NCI-H226 (cell line): Measurements from ENCODE around the gene CLDN10.
"Not testable (repeated sequence)": the region's sequence is repeated elsewhere in the genome, so short reads cannot be mapped to it uniquely, and the experiment has no call there.

Source experiments
- DNase-seq: peaks from one replicate; pipeline ENCODE4 v3.0.0-alpha.2; 2015

Gene CLDN10, protein sequence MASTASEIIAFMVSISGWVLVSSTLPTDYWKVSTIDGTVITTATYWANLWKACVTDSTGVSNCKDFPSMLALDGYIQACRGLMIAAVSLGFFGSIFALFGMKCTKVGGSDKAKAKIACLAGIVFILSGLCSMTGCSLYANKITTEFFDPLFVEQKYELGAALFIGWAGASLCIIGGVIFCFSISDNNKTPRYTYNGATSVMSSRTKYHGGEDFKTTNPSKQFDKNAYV

DNA sequence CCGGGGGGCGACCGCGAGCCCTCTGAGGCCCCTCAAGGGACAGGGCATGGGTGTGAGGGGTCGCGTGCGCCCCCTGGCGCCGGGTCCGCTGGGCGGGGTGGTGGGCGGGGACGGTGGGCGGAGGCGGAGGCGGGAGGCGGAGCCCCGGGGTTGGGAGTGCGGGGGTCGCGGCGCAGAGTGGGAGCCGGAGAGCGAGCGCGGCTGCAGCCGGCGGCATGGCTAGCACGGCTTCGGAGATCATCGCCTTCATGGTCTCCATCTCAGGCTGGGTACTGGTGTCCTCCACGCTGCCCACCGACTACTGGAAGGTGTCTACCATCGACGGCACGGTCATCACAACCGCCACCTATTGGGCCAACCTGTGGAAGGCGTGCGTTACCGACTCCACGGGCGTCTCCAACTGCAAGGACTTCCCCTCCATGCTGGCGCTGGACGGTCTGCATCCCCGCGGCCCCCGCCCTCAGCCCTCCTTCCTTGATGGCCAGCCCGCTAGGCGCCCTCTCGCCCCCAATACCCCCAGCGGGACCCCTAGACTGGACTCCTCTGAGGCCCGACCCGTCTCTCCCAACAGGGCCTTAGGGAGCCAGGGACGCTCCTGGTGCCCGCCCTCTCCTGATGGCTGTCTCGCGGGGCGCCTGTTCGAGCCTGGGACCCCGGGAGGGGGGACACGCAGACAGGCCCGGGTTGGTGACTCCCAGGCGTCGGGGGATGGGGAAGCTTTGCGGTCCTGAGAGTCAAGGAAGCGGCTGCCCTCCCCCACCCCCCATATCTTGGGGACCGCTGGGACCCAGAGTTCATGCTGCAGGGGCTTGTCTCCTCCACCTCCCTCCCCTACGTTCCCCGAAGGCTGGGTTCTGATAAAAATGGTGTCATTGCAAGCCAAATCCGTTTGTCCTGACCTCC, at the start of gene CLDN10:
CLDN10 (plus strand) TSS at position 182 of the 903 bp plus-strand sequence; CDS start at position 216, 34 bp downstream.
- no peak for DNase-seq

DNA sequence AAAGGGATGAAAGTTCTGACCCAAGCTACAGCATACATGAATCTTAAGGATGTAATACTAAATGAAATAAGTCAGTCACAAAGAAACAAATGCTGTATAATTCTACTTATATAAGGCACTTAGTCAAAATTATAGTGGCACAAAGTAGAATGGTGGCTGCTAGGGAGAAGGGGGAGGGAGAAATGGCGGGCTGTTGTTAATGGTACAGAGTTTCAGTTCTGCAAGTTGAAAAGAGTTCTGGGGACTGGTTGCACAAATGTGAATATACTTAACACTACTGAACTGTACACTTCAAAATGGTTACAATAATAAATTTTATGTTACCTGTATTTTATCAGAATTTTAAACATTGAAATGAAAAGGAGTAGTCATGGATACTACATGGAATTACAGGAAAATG, 48.9 kb upstream of the CLDN10 start:
- no peak for DNase-seq

DNA sequence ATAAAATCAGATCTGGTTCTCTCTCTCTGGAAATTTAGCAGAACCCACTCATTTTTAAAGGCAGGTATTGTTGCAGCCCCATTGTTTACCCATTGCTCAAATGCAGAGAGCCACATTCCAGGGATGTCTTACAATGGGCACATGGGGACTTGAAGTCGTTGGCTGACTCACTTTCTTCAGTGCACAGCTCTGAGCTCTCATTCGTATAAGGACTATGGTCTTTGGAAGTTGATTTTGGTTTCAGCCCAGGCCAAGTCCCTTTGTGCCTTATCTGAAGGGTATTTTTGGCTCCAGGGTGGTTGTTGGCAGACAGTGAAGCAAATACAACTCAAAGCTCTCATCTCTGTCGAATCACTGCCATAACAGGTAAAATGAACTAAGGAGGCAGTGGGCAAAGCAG, 47.3 kb upstream of the CLDN10 start:
- DNase-seq: no peak

DNA sequence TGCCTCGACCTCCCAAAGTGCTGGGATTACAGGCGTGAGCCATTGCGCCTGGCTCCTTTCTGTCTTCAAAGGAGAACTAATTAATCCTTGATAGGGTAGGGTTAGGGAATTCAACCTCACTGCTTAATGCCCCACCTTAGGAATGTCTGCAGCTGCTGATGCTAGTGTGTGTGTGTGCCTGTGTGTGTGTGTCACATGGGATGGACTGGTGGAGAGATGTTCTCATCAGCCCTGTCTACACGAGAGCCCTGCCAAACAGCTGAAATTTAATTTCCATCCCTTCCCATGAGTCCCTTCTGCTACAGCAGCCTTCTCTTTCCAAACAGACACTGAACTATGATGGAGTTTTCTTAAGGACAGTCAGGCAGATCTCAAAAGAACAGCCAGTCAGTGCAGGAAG, 46.5 kb upstream of the CLDN10 start:
- DNase-seq: no peak

DNA sequence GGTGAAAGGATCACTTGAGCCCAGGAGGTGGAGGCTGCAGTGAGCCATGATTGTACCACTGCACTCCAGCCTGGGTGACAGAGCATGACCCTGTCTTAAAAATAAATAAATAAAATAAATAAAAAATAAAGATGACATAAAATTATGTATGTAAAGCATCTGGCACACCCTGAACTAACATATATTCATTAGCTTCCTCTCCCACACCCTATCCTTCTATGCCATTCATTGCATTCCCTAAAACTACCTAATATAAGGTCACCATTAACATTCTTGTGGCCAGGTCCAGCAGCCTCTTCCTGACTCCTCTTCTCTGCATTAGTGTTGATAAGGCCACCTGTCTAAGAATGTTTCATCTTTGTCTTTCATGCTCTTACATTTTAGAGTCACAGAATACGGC, 44.5 kb upstream of the CLDN10 start:
- DNase-seq: no peak

DNA sequence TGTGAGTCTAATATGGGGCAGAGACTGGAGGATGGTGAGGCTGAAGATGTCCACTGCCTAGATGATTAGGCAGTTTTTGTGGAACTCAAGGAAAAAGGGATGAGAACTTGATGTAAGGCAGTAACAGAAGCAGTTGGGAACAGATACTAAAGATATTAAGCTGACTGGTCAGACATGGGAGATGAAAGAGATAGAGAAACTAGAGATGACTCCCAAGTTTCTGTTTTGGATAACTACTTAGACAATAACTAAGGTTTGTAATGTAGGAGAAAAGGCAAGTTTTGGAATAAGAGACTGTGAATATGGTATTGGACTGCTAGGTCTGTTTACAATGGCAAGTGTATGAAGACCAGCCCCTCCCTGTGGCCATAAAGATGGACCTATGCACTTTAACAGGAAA, 43.5 kb upstream of the CLDN10 start:
- DNase-seq: no peak

DNA sequence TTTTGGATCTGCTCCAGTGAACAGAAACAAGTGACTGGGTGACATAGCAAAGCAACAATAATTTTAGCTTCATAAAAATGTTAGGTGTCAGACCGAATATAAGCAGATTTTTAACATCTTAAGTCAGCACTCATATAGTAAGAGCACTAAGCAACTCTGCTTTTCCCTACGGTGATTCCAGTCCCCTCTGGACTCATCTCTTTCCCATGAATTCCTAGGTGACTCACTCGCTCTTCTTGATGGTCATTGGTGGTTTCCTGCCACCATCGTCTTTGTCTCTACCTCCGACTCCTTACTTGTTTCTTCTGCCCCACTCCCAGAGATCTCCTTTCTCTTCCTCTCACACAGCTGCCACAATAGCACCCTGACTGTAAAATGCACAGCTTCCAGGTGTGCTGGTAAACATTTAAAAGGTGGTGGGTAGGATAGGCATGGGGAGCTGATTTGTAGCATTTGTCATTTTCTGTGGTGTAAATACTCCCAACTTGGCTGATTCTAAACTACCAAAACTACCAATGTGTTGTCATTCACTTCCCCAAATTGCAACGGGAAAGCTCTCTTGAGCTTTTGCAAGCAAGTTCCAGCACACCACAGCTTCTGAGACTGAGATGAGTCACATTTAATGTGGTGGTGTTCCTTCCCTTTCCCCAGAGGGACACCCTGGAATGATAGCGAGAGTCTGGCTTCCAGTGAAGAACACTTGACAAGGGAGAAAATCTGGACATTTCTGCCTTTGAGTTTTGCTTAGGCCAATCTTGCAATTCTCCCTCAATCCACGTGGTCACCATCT, 42.8 kb upstream of the CLDN10 start:
- no peak for DNase-seq

DNA sequence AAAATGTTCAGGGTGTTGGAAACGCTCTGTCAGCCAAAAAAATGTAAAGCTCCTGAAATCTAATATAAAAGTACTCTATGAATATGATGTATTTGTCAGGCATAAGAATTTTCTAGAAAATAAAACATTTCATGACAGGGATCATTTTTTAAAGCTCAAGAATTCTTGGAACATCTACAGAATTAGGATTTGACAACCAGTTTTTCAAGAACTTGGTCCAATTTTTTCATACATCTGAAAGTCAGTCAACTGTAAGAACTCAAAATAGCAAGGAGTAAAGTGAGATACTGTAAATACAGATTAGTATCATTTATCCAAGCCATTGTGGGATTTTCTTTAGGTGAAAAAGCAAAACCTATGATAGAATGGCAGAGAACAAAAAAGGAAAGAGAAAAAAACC, 41.6 kb upstream of the CLDN10 start:
- DNase-seq: no peak

DNA sequence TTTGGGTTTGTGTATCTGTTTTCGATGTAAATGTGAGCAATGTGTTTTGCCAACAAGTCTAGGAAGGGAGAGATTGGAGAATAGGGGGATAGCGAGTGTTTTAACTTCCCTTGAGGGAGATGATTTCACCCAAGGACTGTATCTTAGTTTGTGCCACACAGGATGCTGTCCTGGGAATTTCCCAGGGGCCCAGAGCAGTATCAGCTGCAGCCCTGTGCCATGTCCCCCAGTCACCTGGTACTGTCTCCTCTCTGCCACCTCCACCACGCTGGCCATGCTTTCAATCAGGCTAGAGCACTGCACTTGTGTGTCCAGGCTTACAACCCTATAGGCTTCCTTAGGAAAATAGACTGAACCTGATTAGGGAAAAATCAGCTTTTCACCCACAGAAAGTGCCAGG, 40.1 kb upstream of the CLDN10 start:
- DNase-seq: no peak

DNA sequence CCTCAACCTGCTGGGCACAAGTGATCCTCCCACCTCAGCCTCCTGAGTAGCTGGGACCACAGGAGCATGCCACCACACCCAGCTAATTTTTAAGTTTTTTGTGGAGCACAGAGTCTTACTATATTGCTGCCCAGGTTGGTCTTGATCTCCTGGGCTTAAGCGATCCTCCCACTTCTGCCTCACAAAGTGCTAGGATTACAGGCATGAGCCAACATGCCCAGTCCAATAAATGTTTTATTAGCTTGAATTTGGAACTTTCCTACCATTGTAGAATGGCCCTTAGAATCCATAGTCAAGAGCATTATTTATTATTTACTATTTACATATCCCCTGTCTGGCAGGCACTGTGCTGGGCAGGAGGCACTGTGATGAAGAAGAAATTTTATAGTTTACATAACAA, 39.6 kb upstream of the CLDN10 start:
- DNase-seq: no peak

DNA sequence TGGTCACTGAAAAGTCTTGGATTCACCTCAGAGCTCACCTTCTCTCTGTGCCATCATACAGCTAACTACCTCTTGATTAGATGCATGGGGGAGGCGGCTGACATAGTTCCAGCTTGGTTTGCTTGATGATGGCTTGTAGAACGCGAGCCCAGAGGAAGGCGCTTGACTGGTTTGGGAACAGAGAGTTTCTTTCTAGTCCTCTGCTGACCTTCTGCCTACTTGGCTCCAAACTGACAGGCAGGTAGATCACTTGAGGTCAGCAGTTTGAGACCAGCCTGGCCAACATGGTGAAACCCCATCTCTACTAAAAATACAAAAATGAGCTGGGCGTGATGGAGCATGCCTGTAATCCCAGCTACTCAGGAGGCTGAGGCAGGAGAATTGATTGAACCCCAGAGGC, 36.9 kb upstream of the CLDN10 start:
- not testable (repeated sequence) for DNase-seq

DNA sequence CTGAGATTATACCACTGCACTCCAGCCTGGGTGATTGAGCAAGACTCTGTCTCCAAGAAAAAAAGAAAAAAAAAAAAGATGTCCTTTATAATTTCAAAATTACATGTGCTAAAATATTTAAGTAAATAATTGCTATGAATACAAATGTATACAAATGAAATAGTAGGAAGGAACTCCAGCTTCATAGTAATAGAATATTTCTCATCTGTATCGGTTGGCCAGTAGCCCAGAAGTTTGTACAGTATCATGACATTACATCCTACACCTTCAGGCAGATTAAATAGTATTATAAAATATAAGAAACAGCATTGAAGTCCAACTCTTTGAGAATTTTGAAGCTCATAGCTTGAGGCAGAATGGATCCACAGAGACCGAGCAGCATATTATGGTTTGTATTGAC, 36.5 kb upstream of the CLDN10 start:
- DNase-seq: no peak

DNA sequence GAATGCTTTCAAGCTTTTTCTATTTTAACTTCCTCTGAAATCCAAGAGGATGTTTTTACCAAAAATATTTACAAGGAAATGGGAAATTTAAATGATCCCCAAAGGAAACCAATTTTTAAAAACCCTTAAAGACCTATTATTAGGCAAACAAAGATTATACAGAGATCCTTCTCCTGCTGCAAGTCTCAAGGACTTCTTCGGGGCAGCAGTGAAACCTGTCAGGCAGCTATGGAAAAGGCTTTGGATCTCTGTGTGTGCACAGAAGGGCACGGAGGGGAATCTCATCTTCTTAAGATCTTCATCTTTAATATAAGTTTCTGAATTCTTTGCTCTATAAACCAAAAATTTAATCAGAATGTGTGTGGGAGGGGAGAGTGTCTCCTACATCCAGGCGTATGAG, 36.0 kb upstream of the CLDN10 start:
- no peak for DNase-seq

DNA sequence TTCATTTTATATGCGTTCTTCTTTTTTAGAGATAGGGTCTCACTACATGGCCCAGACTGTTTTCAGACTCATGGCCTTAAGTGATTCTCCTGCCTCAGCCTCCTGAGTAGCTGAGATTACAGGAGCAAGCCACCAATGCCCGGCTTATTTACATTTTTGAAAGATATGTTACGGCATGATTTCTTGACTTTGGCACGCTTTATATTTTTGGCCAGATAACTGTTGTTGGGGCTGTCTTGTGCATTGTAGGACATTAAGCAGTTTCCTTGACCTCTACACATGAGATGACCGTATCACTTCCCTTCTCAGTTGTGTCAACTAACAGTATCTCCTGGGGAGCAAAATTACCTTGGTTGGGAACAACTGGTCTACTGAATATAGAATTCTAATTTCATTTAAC, 28.9 kb upstream of the CLDN10 start:
- no peak for DNase-seq

DNA sequence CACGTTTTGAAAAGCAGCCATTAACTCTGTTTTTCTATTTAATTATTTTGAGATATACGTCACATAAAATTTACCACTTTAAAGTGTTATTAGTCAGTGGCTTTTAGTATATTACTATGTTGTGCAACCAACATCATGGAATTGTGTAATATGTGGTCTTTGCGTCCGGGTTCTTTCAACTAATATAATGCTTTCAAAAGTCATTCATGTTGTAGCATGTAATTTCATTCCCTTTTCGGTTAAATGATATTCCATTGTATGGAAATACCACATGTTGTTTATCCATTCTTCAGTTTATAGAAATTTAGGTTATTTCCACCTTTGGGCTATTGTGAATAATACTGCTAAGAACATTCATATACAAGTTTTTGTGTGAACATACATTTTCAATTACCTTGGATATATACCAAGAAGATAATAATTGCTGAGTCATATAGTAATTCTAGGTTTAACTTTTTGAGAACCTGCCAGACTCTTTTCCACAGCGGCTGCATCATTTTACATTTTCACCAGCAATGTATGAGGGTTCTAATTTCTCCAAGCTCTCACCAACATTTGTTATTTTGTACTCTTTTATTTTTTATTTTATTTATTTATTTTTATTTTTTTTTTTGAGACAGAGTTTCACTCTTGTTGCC, 28.1 kb upstream of the CLDN10 start:
- no peak for DNase-seq

DNA sequence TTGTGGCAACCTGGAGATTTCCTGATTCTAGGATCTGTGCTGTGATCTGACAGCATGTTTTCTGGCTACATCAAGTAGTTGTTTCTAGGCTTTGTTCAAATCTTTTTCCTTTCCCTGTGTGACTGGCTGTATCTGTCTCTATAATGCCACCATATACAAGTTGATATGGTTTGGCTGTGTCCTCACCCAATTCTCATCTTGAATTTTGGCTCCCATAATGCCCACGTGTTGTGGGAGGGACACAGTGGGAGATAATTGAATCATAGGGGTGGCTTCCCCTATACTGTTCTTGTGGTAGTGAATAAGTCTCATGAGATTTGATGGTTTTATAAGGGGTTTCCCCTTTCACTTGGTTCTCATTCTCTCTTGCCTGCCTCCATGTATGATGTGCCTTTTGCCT, 24.6 kb upstream of the CLDN10 start:
- no peak for DNase-seq

DNA sequence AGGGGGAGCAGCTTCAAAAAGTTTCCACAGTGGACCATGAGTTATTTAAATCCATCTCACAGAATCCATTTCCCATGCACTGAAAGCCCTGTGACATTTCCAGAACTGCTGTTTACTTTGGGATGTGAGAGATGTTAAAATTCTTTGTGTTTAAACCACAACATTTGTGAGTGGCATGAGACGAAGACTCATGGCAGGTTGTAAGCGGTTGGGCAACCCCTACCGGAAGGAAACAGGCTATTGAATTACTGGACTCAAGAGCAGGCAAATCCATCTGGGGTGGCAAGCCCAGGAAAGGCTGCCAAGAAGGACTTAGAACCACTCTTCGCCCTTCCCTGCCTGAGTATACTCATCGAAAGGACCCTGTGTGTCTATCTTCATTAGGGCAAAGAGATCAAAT, 22.3 kb upstream of the CLDN10 start:
- DNase-seq: peak; percentile 83

DNA sequence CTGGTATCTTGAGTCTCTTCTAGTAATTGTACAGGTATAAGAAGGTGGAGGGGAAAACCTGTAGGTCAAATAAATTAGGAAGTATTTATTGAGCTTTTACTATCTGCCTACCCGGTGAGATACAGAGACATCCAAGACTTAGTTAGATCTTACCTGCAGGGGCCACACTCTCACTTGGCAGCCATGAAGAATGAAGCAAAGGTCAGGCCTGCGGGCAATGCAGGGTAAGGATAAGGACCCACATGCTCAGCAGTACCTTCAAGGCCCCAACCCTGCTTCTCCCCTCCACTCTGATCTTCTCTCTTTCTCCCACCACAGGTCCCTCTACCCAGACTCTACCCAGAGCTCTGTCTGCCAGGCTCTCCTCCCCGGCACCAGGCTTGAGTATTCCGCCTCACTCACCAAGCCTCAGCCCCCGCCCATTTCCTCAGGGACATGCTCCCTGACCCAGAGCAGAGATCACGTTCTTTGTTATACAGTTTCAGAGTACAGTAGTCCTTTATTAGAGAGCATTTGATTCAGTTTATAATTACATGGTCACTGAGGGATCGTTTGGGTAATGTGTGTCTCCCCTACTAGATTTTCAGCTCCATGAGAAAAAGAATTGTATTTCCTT, 18.9 kb upstream of the CLDN10 start:
- DNase-seq: no peak

DNA sequence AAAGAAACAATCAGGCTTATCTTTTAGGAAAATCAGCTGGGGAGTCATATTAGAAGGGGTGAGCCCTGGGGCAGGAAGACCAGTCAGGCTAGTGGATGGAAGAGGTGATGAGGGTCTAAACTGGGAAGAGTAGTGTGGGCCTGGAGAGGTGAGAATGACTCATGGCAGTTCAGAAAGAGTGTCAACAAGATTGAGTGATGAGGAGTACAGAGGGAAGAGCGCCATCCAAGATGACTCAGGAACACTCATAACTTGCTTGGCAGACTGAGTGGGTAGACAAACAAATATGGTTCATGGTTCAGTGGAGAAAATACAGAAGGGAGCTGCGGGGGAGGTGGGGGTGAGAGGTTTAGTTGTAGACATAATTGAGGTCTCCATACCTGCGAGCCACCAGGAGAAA, 17.3 kb upstream of the CLDN10 start:
- peak; percentile 95 for DNase-seq

DNA sequence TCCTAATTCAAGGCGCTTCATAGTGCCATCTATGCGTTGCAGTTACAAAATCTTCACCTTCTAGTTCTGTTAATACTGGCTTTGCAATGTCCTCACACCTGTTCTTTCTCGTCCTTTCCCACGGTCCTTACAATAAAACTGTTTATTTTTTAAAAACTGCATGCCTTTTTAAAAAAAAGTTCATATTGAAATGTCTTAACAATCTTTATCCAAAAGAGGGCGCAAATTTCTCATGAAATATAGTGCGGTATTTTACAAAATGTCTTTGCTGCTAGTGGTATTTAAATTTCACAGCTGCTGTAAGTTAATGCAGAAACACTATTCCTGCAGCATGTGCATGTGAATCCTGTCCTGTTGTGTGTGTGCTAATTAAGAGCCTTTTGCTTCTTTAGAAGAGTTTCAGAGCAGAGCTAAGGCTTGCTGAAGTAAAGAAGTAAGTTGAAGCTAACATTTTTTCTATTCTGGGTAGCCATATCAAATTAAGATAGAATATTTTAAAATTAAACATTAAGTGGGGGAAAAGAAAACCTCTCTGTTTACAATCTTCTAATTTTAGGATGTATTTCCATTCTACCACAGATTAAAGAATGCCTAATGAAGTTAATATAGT, 15.8 kb upstream of the CLDN10 start:
- no peak for DNase-seq

DNA sequence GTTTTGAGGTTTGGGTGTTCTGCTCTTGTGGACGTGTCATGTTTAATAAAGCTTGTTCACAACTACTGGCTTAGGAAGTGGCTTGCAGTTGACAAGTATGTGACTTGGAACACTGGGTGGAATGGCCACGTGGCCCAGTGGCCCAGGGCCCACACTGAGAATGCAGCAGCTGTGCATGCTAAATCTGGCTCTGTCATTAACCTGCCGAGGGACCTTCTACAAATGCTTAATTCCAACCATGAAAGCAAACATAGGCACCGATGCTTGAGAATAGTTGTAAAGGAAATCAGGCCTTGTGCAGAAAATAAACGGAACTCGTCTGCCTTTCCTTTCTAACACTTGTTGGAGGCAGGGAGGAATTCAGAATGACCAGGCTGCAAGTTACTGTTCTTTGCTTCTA, 11.6 kb upstream of the CLDN10 start:
- no peak for DNase-seq

DNA sequence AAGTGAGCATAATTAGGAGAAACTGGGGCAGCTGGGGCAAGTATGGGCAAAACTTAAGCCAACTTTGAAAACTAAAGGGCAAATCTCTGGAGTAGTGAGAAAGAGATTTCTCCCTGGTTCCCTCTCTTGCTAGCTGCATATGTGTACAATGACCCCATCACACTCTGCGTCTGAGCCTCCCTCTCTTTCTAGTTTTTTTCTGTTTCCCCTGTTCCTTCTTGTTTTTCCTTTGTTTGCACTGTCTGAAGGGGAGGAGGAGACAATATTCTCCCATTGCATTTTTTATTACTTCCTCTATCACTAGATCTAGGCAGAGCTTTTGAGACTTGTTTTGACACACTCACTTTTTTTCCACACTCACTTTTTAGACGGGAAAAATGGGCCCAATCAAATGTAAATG, 11.2 kb upstream of the CLDN10 start:
- DNase-seq: no peak
